CD4-positive, alpha-beta memory T cell (primary cell): ENCODE data around the gene PI16. TPM values are rescaled to one million over a fixed set of nuclear protein-coding genes. Genes with fewer than 3 reads are reported as not detected.

Source experiments
- CTCF ChIA-PET: fragments of 350-600 bp; sonication (Branson Sonifier 250); formaldehyde crosslinking; loops from one replicate; lab custom pipeline; 2021; ENCODE audit warnings: inconsistent platforms; ENCODE audit not compliant: partially characterized antibody; lab: Charles Lee
- POLR2A ChIA-PET: fragments of 350-600 bp; sonication (Branson Sonifier 250); formaldehyde crosslinking; loops from one replicate; lab custom pipeline; 2021; ENCODE audit not compliant: partially characterized antibody; lab: Charles Lee
- DNase-seq, 5 donors: peaks; one replicate each; pipeline versions ENCODE4 v3.0.0 to v3.0.0-alpha.2; 2020 to 2022; ENCODE audit warnings: mixed read lengths in 1 of 5
- H3K27ac ChIP-seq: one replicate; pipeline ENCODE4 v1.7.0; 2013; ENCODE audit warnings: low read depth, low read length
- H3K27me3 ChIP-seq: 2 replicates; pipeline ENCODE4 v1.7.0; 2013; ENCODE audit warnings: mild to moderate bottlenecking, low read length, moderate library complexity; ENCODE audit not compliant: insufficient read depth
- H3K36me3 ChIP-seq: 2 replicates; pipeline ENCODE4 v1.7.0; 2013; ENCODE audit warnings: mild to moderate bottlenecking, low read length, moderate library complexity; ENCODE audit not compliant: insufficient read depth
- H3K4me1 ChIP-seq: 2 replicates; pipeline ENCODE4 v1.7.0; 2013; ENCODE audit warnings: mild to moderate bottlenecking, low read length, moderate library complexity; ENCODE audit not compliant: insufficient read depth
- H3K4me3 ChIP-seq, 2 donors: one replicate each; pipeline ENCODE4 v1.7.0; 2013; ENCODE audit warnings: low read length in 2 of 2, mild to moderate bottlenecking in 1 of 2
- H3K9me3 ChIP-seq, 2 donors: one replicate each; pipeline ENCODE4 v1.7.0; 2013; ENCODE audit warnings: low read length in 2 of 2, control low read depth in 1 of 2; ENCODE audit not compliant: control insufficient read depth in 1 of 2
- H3K27ac Mint-ChIP-seq, 7 donors: one replicate each; pipeline ENCODE4 v1.8.0; 2020 to 2021; ENCODE audit warnings: mixed read lengths in 7 of 7, mild to moderate bottlenecking in 6 of 7, inconsistent platforms in 3 of 7, moderate library complexity in 3 of 7
- H3K27me3 Mint-ChIP-seq, 2 donors: one replicate each; pipeline ENCODE4 v1.8.0; 2020 to 2021; ENCODE audit warnings: mixed read lengths in 2 of 2
- H3K36me3 Mint-ChIP-seq, 2 donors: one replicate each; pipeline ENCODE4 v1.8.0; 2020 to 2021; ENCODE audit warnings: mixed read lengths in 2 of 2, inconsistent platforms in 1 of 2, mild to moderate bottlenecking in 1 of 2
- H3K4me1 Mint-ChIP-seq, 4 donors: one replicate each; pipeline ENCODE4 v1.8.0; 2020 to 2021; ENCODE audit warnings: mixed read lengths in 4 of 4, mild to moderate bottlenecking in 1 of 4
- H3K4me3 Mint-ChIP-seq, 8 donors: one replicate each; pipeline ENCODE4 v1.8.0; 2020 to 2021; ENCODE audit warnings: mixed read lengths in 8 of 8, mild to moderate bottlenecking in 7 of 8, moderate library complexity in 6 of 8, inconsistent platforms in 3 of 8
- H3K9me3 Mint-ChIP-seq, 8 donors: one replicate each; pipeline ENCODE4 v1.8.0; 2020 to 2021; ENCODE audit warnings: mixed read lengths in 8 of 8, mild to moderate bottlenecking in 5 of 8, inconsistent platforms in 3 of 8, moderate library complexity in 1 of 8
- intact Hi-C: fragments of 100-400 bp; cut with micrococcal nuclease; formaldehyde crosslinking; loops from one replicate; pipeline ENCODE4 v1.15.1; 2023
- polyA plus RNA-seq, 2 donors: library from polyadenylated mRNA; unstranded; fragments of 300-500 nt; fragmentation: Illumina TruSeq; gene quantifications; one replicate each; pipeline ENCODE4 v1.2.3, GENCODE V29; 2021
- total RNA-seq, 2 experiments: library from RNA; stranded (reverse); gene quantifications; one replicate each; pipeline ENCODE4 v1.2.3, GENCODE V29; 2021

Gene PI16
- total and polyA plus RNA-seq, 4 experiments from 2014 or later, result 5.8 to 53.8 (median 18.8) TPM

- Histone ChIP-seq H3K27me3 (no peaks in the 10 kb centered on the region), H3K36me3 (peaks cover 9% of the 10 kb centered on the region), H3K27ac (peak overlapping the region; percentile 94), H3K4me1 (peaks cover 48% of the 10 kb centered on the region), H3K9me3 (no peaks in the 10 kb centered on the region), H3K4me3 (no peak overlapping the region)
- intact Hi-C loops, result no loop called here
- no peak for DNase-seq
- no peaks in the 10 kb centered on the region for H3K9me3 Mint-ChIP-seq
- no peak overlapping the region for H3K27ac Mint-ChIP-seq
- POLR2A ChIA-PET, result interaction anchor here (1.6 kb wide), 1 partner anchor 27 kb away, joined by 5 read pairs; no protein-coding TSS in a partner anchor
- CTCF ChIA-PET, result interaction anchor here (0.6 to 5.4 kb wide), 4 partner anchors 35 to 383 kb away, joined by 3 to 35 read pairs (median 15); no protein-coding TSS in a partner anchor
- no peaks in the 10 kb centered on the region for H3K27me3 Mint-ChIP-seq
- no peak overlapping the region for H3K4me3 Mint-ChIP-seq
- peaks cover 27 to 52% (median 33%) of the 10 kb centered on the region in 4 donors for H3K4me1 Mint-ChIP-seq
- H3K36me3 Mint-ChIP-seq, result peaks cover 17 to 39% of the 10 kb centered on the region in 2 donors
Measured at GRCh38 chr6:36983538-36983937, 29.0 kb downstream of the PI16 start.

GRCh38 chr6:36984581-36985416, 30.3 kb downstream of the PI16 start:
- Histone ChIP-seq H3K9me3 (no peaks in the 10 kb centered on the region), H3K4me3 (peak overlapping the region; percentile 82 to 93), H3K36me3 (peaks cover 7% of the 10 kb centered on the region), H3K4me1 (peaks cover 48% of the 10 kb centered on the region), H3K27me3 (no peaks in the 10 kb centered on the region), H3K27ac (peak overlapping the region; percentile 94)
- intact Hi-C loops, result loop anchor here (5.0 kb wide), 1 partner anchor 63 kb away; no protein-coding TSS in a partner anchor
- ChIA-PET POLR2A (interaction anchor here (0.6 to 2.4 kb wide), 11 partner anchors 8 to 187 kb away, joined by 3 to 33 read pairs (median 13); partner anchors contain the start of genes C6orf89, PI16, PIM1 and PPIL1), CTCF (interaction anchor here (0.7 to 5.4 kb wide), 4 partner anchors 34 to 187 kb away, joined by 3 to 35 read pairs (median 4); no protein-coding TSS in a partner anchor)
- peak; percentile 51 to 86 (median 58) for DNase-seq
- Mint-ChIP-seq H3K4me1 (peaks cover 20 to 42% (median 24%) of the 10 kb centered on the region in 4 donors), H3K36me3 (peaks cover 6 to 29% of the 10 kb centered on the region in 2 donors), H3K27ac (no peak overlapping the region), H3K9me3 (peaks cover 0 to 2% (median 0%) of the 10 kb centered on the region in 8 donors), H3K27me3 (peaks cover 0 to 2% of the 10 kb centered on the region in 2 donors), H3K4me3 (no peak overlapping the region)

GRCh38 chr6:36985417-36985807, 30.9 kb downstream of the PI16 start:
- peaks cover 7% of the 10 kb centered on the region for H3K36me3 ChIP-seq
- DNase-seq, result no peak
- H3K27me3 ChIP-seq, result no peaks in the 10 kb centered on the region
- CTCF ChIA-PET, result interaction anchor here (0.8 to 5.4 kb wide), 7 partner anchors 21 to 225 kb away, joined by 3 to 35 read pairs (median 3); partner anchors contain the start of gene C6orf89
- no peaks in the 10 kb centered on the region for H3K9me3 ChIP-seq
- Mint-ChIP-seq H3K9me3 (peaks cover 0 to 2% (median 0%) of the 10 kb centered on the region in 8 donors), H3K4me3 (no peak overlapping the region), H3K4me1 (peaks cover 17 to 36% (median 20%) of the 10 kb centered on the region in 4 donors), H3K27ac (no peak overlapping the region), H3K36me3 (peaks cover 6 to 23% of the 10 kb centered on the region in 2 donors), H3K27me3 (peaks cover 0 to 2% of the 10 kb centered on the region in 2 donors)
- H3K4me1 ChIP-seq, result peaks cover 48% of the 10 kb centered on the region
- intact Hi-C loops, result loop anchor here (5.0 kb wide), 1 partner anchor 62 kb away; no protein-coding TSS in a partner anchor
- POLR2A ChIA-PET, result interaction anchor here (0.7 to 2.4 kb wide), 29 partner anchors 8 to 833 kb away, joined by 3 to 33 read pairs (median 5); partner anchors contain the start of genes C6orf89, PI16, PIM1 and PPIL1
- peak overlapping the region; percentile 82 to 93 for H3K4me3 ChIP-seq
- H3K27ac ChIP-seq, result peak overlapping the region; percentile 94

- ChIA-PET POLR2A (interaction anchor here (0.7 to 2.4 kb wide), 31 partner anchors 9 to 833 kb away, joined by 3 to 33 read pairs (median 5); partner anchors contain the start of genes C6orf89, FGD2, PI16 and PIM1), CTCF (interaction anchor here (0.8 to 5.4 kb wide), 7 partner anchors 20 to 224 kb away, joined by 3 to 35 read pairs (median 3); partner anchors contain the start of gene C6orf89)
- peaks cover 0 to 2% (median 0%) of the 10 kb centered on the region in 8 donors for H3K9me3 Mint-ChIP-seq
- H3K36me3 Mint-ChIP-seq, result peaks cover 6 to 18% of the 10 kb centered on the region in 2 donors
- Histone ChIP-seq H3K4me3 (peak within 1 kb of the TSS; percentile 82 to 93), H3K27me3 (no peaks in the 10 kb centered on the region), H3K9me3 (no peaks in the 10 kb centered on the region), H3K27ac (peak within 1 kb of the TSS; percentile 94), H3K36me3 (peaks cover 7% of the 10 kb centered on the region), H3K4me1 (peaks cover 41% of the 10 kb centered on the region)
- H3K4me1 Mint-ChIP-seq, result peaks cover 14 to 30% (median 16%) of the 10 kb centered on the region in 4 donors
- peak within 1 kb of the TSS in 6 of 7 donors; percentile 92 to 98 (median 98) for H3K27ac Mint-ChIP-seq
- intact Hi-C loops, result loop anchor here (1.0 to 5.0 kb wide), 6 partner anchors 23 to 833 kb away; partner anchors contain the start of genes C6orf89 and ZFAND3
- peak within 1 kb of the TSS; percentile 93 to 99 (median 96) for H3K4me3 Mint-ChIP-seq
- DNase-seq, result peak; percentile 89 to 95 (median 90)
- peaks cover 0 to 2% of the 10 kb centered on the region in 2 donors for H3K27me3 Mint-ChIP-seq
Measured at GRCh38 chr6:36985808-36986703, 31.5 kb downstream of the PI16 start, which contains the start of gene MTCH1. MTCH1 (minus strand) TSS chr6:36986196; CDS start chr6:36986173, 23 bp downstream.

- DNase-seq, result no peak
- ChIA-PET CTCF (interaction anchor here (1.1 to 5.4 kb wide), 6 partner anchors 19 to 224 kb away, joined by 3 to 35 read pairs (median 5); partner anchors contain the start of gene C6orf89), POLR2A (interaction anchor here (0.8 to 2.4 kb wide), 25 partner anchors 10 to 390 kb away, joined by 3 to 33 read pairs (median 5); partner anchors contain the start of genes C6orf89, FGD2, PI16 and PIM1)
- peak overlapping the region; percentile 94 for H3K27ac ChIP-seq
- no peaks in the 10 kb centered on the region for H3K9me3 ChIP-seq
- peaks cover 12 to 25% (median 14%) of the 10 kb centered on the region in 4 donors for H3K4me1 Mint-ChIP-seq
- peak overlapping the region in 6 of 7 donors; percentile 92 to 98 (median 98) for H3K27ac Mint-ChIP-seq
- peaks cover 5 to 12% of the 10 kb centered on the region in 2 donors for H3K36me3 Mint-ChIP-seq
- H3K4me3 Mint-ChIP-seq, result peak overlapping the region; percentile 93 to 99 (median 96)
- peaks cover 35% of the 10 kb centered on the region for H3K4me1 ChIP-seq
- peaks cover 0 to 2% of the 10 kb centered on the region in 2 donors for H3K27me3 Mint-ChIP-seq
- H3K27me3 ChIP-seq, result no peaks in the 10 kb centered on the region
- peak overlapping the region; percentile 32 to 82 for H3K4me3 ChIP-seq
- peaks cover 0 to 2% (median 0%) of the 10 kb centered on the region in 8 donors for H3K9me3 Mint-ChIP-seq
- H3K36me3 ChIP-seq, result peaks cover under 1% of the 10 kb centered on the region
- intact Hi-C loops, result loop anchor here (1.0 to 5.0 kb wide), 6 partner anchors 23 to 832 kb away; partner anchors contain the start of genes C6orf89 and ZFAND3
Measured at GRCh38 chr6:36986704-36987047, 32.1 kb downstream of the PI16 start.

- no peaks in the 10 kb centered on the region for H3K36me3 ChIP-seq
- Mint-ChIP-seq H3K4me3 (no peak overlapping the region), H3K4me1 (peaks cover 5 to 15% (median 11%) of the 10 kb centered on the region in 4 donors), H3K36me3 (peaks cover 0 to 8% of the 10 kb centered on the region in 2 donors), H3K27ac (peak overlapping the region in 1 of 7 donors; percentile 7), H3K9me3 (peaks cover 0 to 2% (median 0%) of the 10 kb centered on the region in 8 donors), H3K27me3 (peaks cover 2% of the 10 kb centered on the region in 2 donors)
- no peak overlapping the region for H3K4me3 ChIP-seq
- peaks cover 12% of the 10 kb centered on the region for H3K4me1 ChIP-seq
- H3K27me3 ChIP-seq, result no peaks in the 10 kb centered on the region
- no peak overlapping the region for H3K27ac ChIP-seq
- DNase-seq, result no peak
- POLR2A ChIA-PET, result interaction anchor here (0.6 to 0.9 kb wide), 2 partner anchors 153 to 527 kb away, joined by 3 read pairs; no protein-coding TSS in a partner anchor
- H3K9me3 ChIP-seq, result no peaks in the 10 kb centered on the region
- CTCF ChIA-PET, result interaction anchor here (5.4 kb wide), 1 partner anchor 30 kb away, joined by 35 read pairs; no protein-coding TSS in a partner anchor
- intact Hi-C loops, result loop anchor here (5.0 kb wide), 1 partner anchor 58 kb away; no protein-coding TSS in a partner anchor
Measured at GRCh38 chr6:36989264-36989663, 34.7 kb downstream of the PI16 start.
